ENCODE measurements around the gene PCSK4. TPM values are rescaled to one million over a fixed set of nuclear protein-coding genes. Genes with fewer than 3 reads are reported as not detected.

PCSK4 gene
- total and polyA plus RNA-seq, 2 donors (not counting 3 experiments of a cell fraction or from before 2014, with no cell fraction given), result 1.2 to 1.7 TPM

DNA sequence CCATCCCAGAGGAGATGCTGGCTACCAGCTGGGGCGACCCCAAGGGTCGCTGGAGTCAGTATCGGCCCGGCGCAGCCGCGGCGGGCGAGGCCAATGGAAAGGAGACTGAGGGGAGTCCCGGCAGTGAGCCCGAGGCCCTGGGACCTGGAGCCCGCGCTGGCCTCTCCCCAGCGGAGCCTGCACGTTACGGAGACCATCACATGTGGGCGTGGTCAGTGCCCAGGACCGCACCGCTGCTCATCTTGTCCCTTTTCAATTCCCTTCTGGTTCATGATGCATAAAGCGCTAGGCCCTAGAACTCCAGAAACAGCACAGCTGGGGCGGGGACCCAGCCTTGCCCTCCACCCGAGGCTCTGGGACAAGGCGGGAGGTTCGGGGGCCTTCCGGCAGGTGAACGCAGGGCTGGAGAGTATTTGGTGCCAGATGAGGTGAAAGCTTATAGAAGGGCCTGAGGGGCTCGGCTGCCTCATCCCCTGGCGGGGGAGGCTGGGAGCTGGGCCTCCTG lies 19.1 kb downstream of the PCSK4 start:
- FAIRE-seq, result peak; percentile 56
- DNase-seq (ENCODE audit: low read depth, low spot score), result no peak
- no TSS peak for BruUV-seq (replicated peaks)
- TF ChIP-seq EZH2 (IDR thresholded peaks at IDR 0.05; ENCODE audit: borderline replicate concordance, low read depth, low read length, severe bottlenecking) (peak; percentile 38), POLR2A (IDR thresholded peaks at IDR 0.05; ENCODE audit: low read depth, low read length) (no peak)
- dilution Hi-C loops (cut with MboI; ENCODE audit: extremely low pct_ligation_motif_present, low sequenced_read_pairs) (no loop called here), intact Hi-C loops (cut with micrococcal nuclease) (loop anchor here (2.0 kb wide), 1 partner anchor 20 kb away; the partner anchor contains the start of genes PCSK4 and REEP6)
- Histone ChIP-seq H3K36me3 (ENCODE audit: control insufficient read depth in 2 of 2, extremely low read depth in 1 of 2, insufficient read depth in 2 of 2, low read length in 2 of 2) (peaks cover 0 to 1% of the 10 kb centered on the region in 2 experiments), H3K9me1 (replicated peaks; ENCODE audit: control insufficient read depth, extremely low read depth, insufficient read depth, low read length) (no peaks in the 10 kb centered on the region), H3K4me3 (replicated peaks in 1 of 3; ENCODE audit: insufficient read depth in 1 of 3, low read depth in 1 of 3, low read length in 3 of 3) (no peak overlapping the region), H3K9me3 (replicated peaks; ENCODE audit: control insufficient read depth, insufficient read depth, low read length) (no peaks in the 10 kb centered on the region), H3K27ac (ENCODE audit: insufficient read depth, low read depth, low read length) (no peak overlapping the region), H4K20me1 (replicated peaks; ENCODE audit: control insufficient read depth, extremely low read depth, insufficient read depth, low read length) (no peaks in the 10 kb centered on the region), H3K27me3 (ENCODE audit: control insufficient read depth in 2 of 2, insufficient read depth in 2 of 2, low read length in 2 of 2) (peaks cover 39 to 71% of the 10 kb centered on the region in 2 experiments), H3K9ac (replicated peaks; ENCODE audit: extremely low read depth, insufficient read depth, low read length) (no peak overlapping the region), H3K4me2 (ENCODE audit: insufficient read depth, low read length) (no peak overlapping the region), H3K4me1 (ENCODE audit: control insufficient read depth, extremely low read depth, insufficient read depth, low read length) (peaks cover 5% of the 10 kb centered on the region), H3K79me2 (ENCODE audit: control insufficient read depth, insufficient read depth, low read length) (no peaks in the 10 kb centered on the region), H2AFZ (ENCODE audit: low read depth, low read length) (no peak overlapping the region)
- POLR2A ChIA-PET, result no interaction called here
- CTCF ChIA-PET, result interaction anchor here (1.2 to 1.8 kb wide), 2 partner anchors 26 to 75 kb away, joined by 4 to 6 read pairs; no protein-coding TSS in a partner anchor

DNA sequence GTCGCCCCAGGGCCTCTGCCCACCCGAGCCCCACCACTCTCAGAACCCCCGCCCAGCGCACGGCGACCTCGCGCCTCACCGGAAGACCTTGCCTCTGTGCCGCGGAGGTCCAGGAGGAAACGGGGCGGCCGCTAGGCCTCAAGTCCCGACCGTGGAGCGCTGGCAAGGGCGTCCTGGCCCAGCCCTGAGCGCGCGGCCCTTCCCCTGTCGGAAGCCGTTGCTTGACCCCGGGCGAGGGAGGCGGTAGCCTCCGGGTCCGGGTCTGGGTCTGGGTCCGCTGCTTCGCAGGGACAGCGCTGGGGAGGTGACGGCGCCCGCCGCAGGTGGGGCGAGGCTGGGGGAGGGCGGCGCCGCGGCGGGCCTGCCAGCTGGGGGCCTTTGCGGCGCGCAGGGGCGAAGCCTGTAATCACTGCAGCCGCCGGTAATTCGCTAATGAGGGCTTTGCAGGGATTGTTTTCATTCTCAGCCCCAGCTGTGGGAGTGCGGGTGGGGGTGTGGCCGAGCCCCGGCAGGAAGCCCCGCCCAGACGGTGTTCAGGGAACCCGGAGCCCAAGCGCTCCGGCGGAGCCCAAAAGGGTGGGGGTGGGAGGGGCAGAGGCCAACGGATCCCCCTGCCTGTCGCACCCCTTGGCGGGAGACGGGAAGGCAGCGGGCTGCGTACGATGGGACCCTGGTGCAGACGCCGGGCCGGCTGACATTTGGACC lies 19.7 kb downstream of the PCSK4 start:
- no peak overlapping the region for H3K4me2 ChIP-seq (ENCODE audit: insufficient read depth, low read length)
- no peaks in the 10 kb centered on the region for H3K36me3 ChIP-seq (ENCODE audit: control insufficient read depth in 2 of 2, extremely low read depth in 1 of 2, insufficient read depth in 2 of 2, low read length in 2 of 2)
- H3K79me2 ChIP-seq (ENCODE audit: control insufficient read depth, insufficient read depth, low read length), result no peaks in the 10 kb centered on the region
- POLR2A ChIA-PET, result no interaction called here
- dilution Hi-C loops (cut with MboI; ENCODE audit: extremely low pct_ligation_motif_present, low sequenced_read_pairs) (no loop called here), intact Hi-C loops (cut with micrococcal nuclease) (loop anchor here (2.0 kb wide), 1 partner anchor 20 kb away; the partner anchor contains the start of genes PCSK4 and REEP6)
- CTCF ChIA-PET, result no interaction called here
- peaks cover 42 to 77% of the 10 kb centered on the region in 2 experiments for H3K27me3 ChIP-seq (ENCODE audit: control insufficient read depth in 2 of 2, insufficient read depth in 2 of 2, low read length in 2 of 2)
- no peak overlapping the region for H3K9ac ChIP-seq (replicated peaks; ENCODE audit: extremely low read depth, insufficient read depth, low read length)
- H3K4me3 ChIP-seq (replicated peaks in 1 of 3; ENCODE audit: insufficient read depth in 1 of 3, low read depth in 1 of 3, low read length in 3 of 3), result no peak overlapping the region
- DNase-seq (ENCODE audit: low read depth, low spot score) (no peak), FAIRE-seq (no peak)
- H3K27ac ChIP-seq (ENCODE audit: insufficient read depth, low read depth, low read length), result no peak overlapping the region
- no TSS peak for BruUV-seq (replicated peaks)
- peaks cover 5% of the 10 kb centered on the region for H3K4me1 ChIP-seq (ENCODE audit: control insufficient read depth, extremely low read depth, insufficient read depth, low read length)
- H2AFZ ChIP-seq (ENCODE audit: low read depth, low read length), result no peak overlapping the region
- no peaks in the 10 kb centered on the region for H3K9me3 ChIP-seq (replicated peaks; ENCODE audit: control insufficient read depth, insufficient read depth, low read length)
- no peaks in the 10 kb centered on the region for H3K9me1 ChIP-seq (replicated peaks; ENCODE audit: control insufficient read depth, extremely low read depth, insufficient read depth, low read length)
- TF ChIP-seq POLR2A (IDR thresholded peaks at IDR 0.05; ENCODE audit: low read depth, low read length) (no peak), EZH2 (IDR thresholded peaks at IDR 0.05; ENCODE audit: borderline replicate concordance, low read depth, low read length, severe bottlenecking) (peak; percentile 94)
- no peaks in the 10 kb centered on the region for H4K20me1 ChIP-seq (replicated peaks; ENCODE audit: control insufficient read depth, extremely low read depth, insufficient read depth, low read length)

Measured in endothelial cell of umbilical vein (primary cell).